HG03378 (cell line): ENCODE data around the gene GPR101.
A peak's percentile ranks its signal among the peaks of the same experiment; 100 is the strongest.

Experiments used
- ATAC-seq: cut with Tn5 transposase; IDR thresholded peaks from one replicate; pipeline ENCODE4 v1.9.1; 2021; ENCODE audit warnings: mild to moderate bottlenecking, moderate library complexity; ENCODE audit not compliant: unreplicated experiment

Gene GPR101

GRCh38 chrX:137033774-137034507, at the start of gene GPR101:
TSS of gene GPR101 (minus strand) at chrX:137033995. CDS start at chrX:137031674, 2,321 bp downstream.
- ATAC-seq = no peak

GRCh38 chrX:137081239-137081638, 47.4 kb upstream of the GPR101 start:
- no peak for ATAC-seq

GRCh38 chrX:137072396-137072795, 38.6 kb upstream of the GPR101 start:
- ATAC-seq = no peak

GRCh38 chrX:137071596-137071995, 37.8 kb upstream of the GPR101 start:
- no peak for ATAC-seq

GRCh38 chrX:137067147-137067546, 33.4 kb upstream of the GPR101 start:
- ATAC-seq = no peak

- no peak for ATAC-seq
Measured at GRCh38 chrX:137062915-137063617, 29.3 kb upstream of the GPR101 start.

- ATAC-seq = no peak
Measured at GRCh38 chrX:137058339-137059127, 24.7 kb upstream of the GPR101 start.

- ATAC-seq = peak; percentile 20
Measured at GRCh38 chrX:137052643-137053235, 18.9 kb upstream of the GPR101 start.

GRCh38 chrX:137051978-137052642, 18.3 kb upstream of the GPR101 start:
- ATAC-seq = peak; percentile 94

- ATAC-seq = no peak
Measured at GRCh38 chrX:137044893-137045292, 11.1 kb upstream of the GPR101 start.

- no peak for ATAC-seq
Measured at GRCh38 chrX:137043736-137044135, 9.9 kb upstream of the GPR101 start.

- no peak for ATAC-seq
Measured at GRCh38 chrX:137041329-137041728, 7.5 kb upstream of the GPR101 start.

- no peak for ATAC-seq
Measured at GRCh38 chrX:137040113-137040794, 6.5 kb upstream of the GPR101 start.

- no peak for ATAC-seq
Measured at GRCh38 chrX:137034508-137034872, 695 bp upstream of the GPR101 start.

GRCh38 chrX:137032841-137033773, 688 bp downstream of the GPR101 start:
- ATAC-seq = no peak

GRCh38 chrX:137032341-137032694, 1.5 kb downstream of the GPR101 start:
- no peak for ATAC-seq

- ATAC-seq = peak; percentile 85
Measured at GRCh38 chrX:137031517-137032340, 2.1 kb downstream of the GPR101 start.

- no peak for ATAC-seq
Measured at GRCh38 chrX:137031039-137031438, 2.8 kb downstream of the GPR101 start.
